ENCODE measurements around the gene DLGAP1. TPM values are rescaled to one million over a fixed set of nuclear protein-coding genes. Genes with fewer than 3 reads are reported as not detected.

DLGAP1 gene
- total RNA-seq, 4 donors from 2014 or later = 1.2 to 1.4 (median 1.4) TPM

DNA sequence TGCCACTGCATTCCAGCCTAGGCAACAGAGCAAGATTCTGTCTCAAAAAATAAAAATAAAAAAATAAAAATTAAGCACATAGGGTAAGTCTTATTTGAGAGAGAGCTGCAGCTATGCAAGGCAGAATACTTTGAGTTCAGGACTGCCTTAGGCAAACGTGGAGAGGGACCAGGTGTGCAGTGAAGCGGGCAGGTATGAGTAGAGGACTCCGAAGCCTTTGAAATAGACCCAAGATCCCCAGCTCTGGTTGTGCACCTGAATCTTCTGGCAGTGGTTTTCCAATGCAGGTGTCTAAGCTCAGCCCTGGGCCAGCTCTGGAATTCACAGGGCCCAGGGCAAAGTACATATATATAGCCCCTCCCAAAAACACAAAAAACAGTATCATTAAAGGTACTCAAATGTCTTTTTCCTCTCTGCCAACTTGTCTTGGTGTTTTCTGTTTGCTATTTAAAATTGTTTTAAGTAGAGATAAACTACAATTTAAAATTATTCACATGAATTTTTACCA lies 983.9 kb downstream of the DLGAP1 start:
- no peak for DNase-seq (ENCODE audit: extremely low spot score)
- H3K9me3 ChIP-seq = no peaks in the 10 kb centered on the region
- H3K27ac ChIP-seq (replicated peaks in 1 of 4) = no peak overlapping the region
- H3K27me3 ChIP-seq = no peaks in the 10 kb centered on the region
- no peak for TF ChIP-seq EP300 (IDR thresholded peaks at IDR 0.05)
- no peak for TF ChIP-seq POLR2A (IDR thresholded peaks at IDR 0.05; ENCODE audit: low read depth)
- no peak for TF ChIP-seq POLR2AphosphoS5 (IDR thresholded peaks at IDR 0.05)
- TF ChIP-seq CTCF (IDR thresholded peaks at IDR 0.05) = no peak
- WGBS = 91% methylated on average over 3 of the region's 3 CpGs
- peaks cover 0 to 8% (median 2%) of the 10 kb centered on the region in 4 donors for H3K4me1 ChIP-seq
- no peak overlapping the region for H3K4me3 ChIP-seq
- intact Hi-C loops (cut with DNase I) = no loop called here
- H3K36me3 ChIP-seq = no peaks in the 10 kb centered on the region

DNA sequence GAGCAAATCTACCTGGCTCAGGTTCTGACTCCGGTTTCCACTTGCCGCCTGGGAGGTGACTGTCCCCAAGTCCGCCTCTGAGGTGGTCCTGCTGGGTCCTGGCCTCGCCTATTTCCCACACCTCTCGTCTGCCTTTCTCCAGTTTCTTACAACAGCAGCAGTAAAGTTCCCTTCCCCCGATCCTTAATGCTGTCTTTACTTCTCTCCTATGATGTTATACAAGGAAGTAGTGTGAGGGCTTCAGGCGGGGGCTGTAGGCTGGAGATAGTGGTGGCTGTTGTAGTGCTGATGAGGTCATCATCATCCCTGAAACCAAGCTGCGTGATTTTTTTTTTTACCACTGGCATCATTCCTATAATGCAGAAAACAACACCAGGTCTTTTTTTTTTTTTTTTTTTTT lies 986.3 kb downstream of the DLGAP1 start:
- WGBS = 83% methylated on average over 8 of the region's 8 CpGs
- TF ChIP-seq POLR2A (IDR thresholded peaks at IDR 0.05; ENCODE audit: low read depth) (no peak), EP300 (IDR thresholded peaks at IDR 0.05) (no peak), POLR2AphosphoS5 (IDR thresholded peaks at IDR 0.05) (no peak), CTCF (IDR thresholded peaks at IDR 0.05) (no peak)
- DNase-seq (ENCODE audit: extremely low spot score) = peak; percentile 42
- Histone ChIP-seq H3K27ac (replicated peaks in 1 of 4) (no peak overlapping the region), H3K27me3 (no peaks in the 10 kb centered on the region), H3K4me3 (no peak overlapping the region), H3K36me3 (no peaks in the 10 kb centered on the region), H3K9me3 (no peaks in the 10 kb centered on the region), H3K4me1 (peaks cover 0 to 11% (median 2%) of the 10 kb centered on the region in 4 donors)
- intact Hi-C loops (cut with DNase I) = loop anchor here (10.0 kb wide), 1 partner anchor 1776 kb away; no protein-coding TSS in a partner anchor

DNA sequence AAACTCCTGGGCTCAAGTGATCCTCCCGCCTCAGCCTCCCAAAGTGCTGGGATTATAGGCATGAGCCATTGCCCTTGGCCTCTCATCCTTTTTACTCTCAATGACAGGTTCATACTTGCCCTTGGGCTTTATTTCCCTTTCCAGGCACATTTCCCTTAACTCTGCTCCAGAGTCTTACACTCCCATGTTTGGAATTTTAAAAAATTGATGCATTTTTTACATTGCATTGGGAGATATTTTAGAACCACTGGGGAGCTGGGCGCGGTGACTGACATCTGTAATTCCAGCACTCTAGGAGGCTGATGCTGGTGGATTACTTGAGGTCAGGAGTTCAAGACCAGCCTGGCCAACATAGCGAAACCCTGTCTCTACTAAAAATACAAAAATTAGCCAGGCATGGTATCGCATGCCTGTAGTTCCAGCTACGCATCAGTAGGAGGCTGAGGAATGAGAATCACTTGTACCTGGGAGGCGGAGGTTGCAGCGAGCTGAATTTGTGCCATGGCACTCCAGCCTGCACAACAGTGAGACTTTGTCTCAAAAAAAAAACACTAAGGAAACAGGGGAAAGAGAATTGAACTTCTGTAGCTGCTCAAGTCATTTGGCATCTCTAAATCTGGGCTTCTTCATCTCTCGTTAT lies 986.9 kb downstream of the DLGAP1 start:
- DNase-seq (ENCODE audit: extremely low spot score) = peak; percentile 31
- Histone ChIP-seq H3K9me3 (no peaks in the 10 kb centered on the region), H3K27me3 (no peaks in the 10 kb centered on the region), H3K36me3 (no peaks in the 10 kb centered on the region), H3K27ac (replicated peaks in 1 of 4) (no peak overlapping the region), H3K4me1 (peaks cover 0 to 11% (median 2%) of the 10 kb centered on the region in 4 donors), H3K4me3 (no peak overlapping the region)
- no peak for TF ChIP-seq POLR2A (IDR thresholded peaks at IDR 0.05; ENCODE audit: low read depth)
- no peak for TF ChIP-seq EP300 (IDR thresholded peaks at IDR 0.05)
- TF ChIP-seq POLR2AphosphoS5 (IDR thresholded peaks at IDR 0.05) = no peak
- TF ChIP-seq CTCF (IDR thresholded peaks at IDR 0.05) = no peak
- intact Hi-C loops (cut with DNase I) = loop anchor here (10.0 kb wide), 1 partner anchor 1777 kb away; no protein-coding TSS in a partner anchor
- WGBS = 96% methylated on average over 9 of the region's 9 CpGs

GRCh38 chr18:3466872-3467271 lies 988.2 kb downstream of the DLGAP1 start:
- Histone ChIP-seq H3K27me3 (no peaks in the 10 kb centered on the region), H3K4me1 (peaks cover 0 to 11% (median 2%) of the 10 kb centered on the region in 4 donors), H3K4me3 (no peak overlapping the region), H3K36me3 (no peaks in the 10 kb centered on the region), H3K9me3 (no peaks in the 10 kb centered on the region), H3K27ac (replicated peaks in 1 of 4) (no peak overlapping the region)
- intact Hi-C loops (cut with DNase I) = loop anchor here (10.0 kb wide), 1 partner anchor 1778 kb away; no protein-coding TSS in a partner anchor
- TF ChIP-seq POLR2AphosphoS5 (IDR thresholded peaks at IDR 0.05) (no peak), POLR2A (IDR thresholded peaks at IDR 0.05; ENCODE audit: low read depth) (no peak), CTCF (IDR thresholded peaks at IDR 0.05) (no peak), EP300 (IDR thresholded peaks at IDR 0.05) (no peak)
- 49% methylated on average over 2 of the region's 2 CpGs for WGBS
- peak; percentile 47 for DNase-seq (ENCODE audit: extremely low spot score)
